Fibroblast of peridontal ligament (primary cell): ENCODE results near the gene NR6A1.
A peak's percentile ranks its signal among the peaks of the same experiment; 100 is the strongest.
"Not testable (repeated sequence)": the region's sequence is repeated elsewhere in the genome, so short reads cannot be mapped to it uniquely, and the experiment has no call there.

Experiments used
- DNase-seq: peaks from one replicate; pipeline ENCODE4 v3.0.0-alpha.2; 2010; ENCODE audit errors: extremely low read depth

Gene NR6A1

DNA sequence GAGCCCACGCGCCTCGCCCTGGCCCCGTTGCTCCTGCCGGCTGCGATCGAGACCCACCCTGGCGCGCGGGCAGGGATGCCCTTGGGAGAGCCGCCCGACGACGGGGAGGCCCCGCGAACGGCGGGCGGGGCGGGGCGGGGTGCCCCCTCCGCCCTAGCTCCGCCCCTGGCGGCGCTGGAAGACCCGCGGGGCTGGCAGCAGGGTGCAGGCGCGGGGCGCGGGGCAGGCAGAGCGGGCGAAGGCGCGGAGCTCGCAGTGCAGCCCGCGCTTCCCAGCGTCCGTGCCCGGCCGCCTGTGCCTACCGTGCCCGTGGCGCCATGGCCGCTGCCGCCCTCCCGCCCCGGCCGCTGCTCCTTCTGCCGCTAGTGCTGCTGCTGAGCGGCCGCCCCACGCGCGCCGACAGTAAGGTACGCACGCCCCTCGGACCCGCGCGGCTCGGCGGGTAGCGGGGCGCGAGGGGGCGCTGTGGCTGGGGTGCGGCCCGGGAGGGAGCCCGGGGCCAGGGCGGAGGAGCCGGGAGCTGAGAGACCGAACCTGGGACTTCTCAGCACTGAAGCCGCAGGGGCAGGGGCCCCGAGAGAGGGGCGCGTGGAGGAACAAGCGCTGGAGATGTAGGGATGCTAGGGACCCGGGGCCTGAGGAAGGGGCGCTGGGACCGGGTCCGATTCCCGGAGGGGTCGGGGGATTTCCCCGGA lies 6.0 kb upstream of the NR6A1 start, which contains the start of gene OLFML2A:
OLFML2A (plus strand) TSS at position 180 of the 695 bp plus-strand sequence; CDS start at position 318, 138 bp downstream.
- DNase-seq: no peak

DNA sequence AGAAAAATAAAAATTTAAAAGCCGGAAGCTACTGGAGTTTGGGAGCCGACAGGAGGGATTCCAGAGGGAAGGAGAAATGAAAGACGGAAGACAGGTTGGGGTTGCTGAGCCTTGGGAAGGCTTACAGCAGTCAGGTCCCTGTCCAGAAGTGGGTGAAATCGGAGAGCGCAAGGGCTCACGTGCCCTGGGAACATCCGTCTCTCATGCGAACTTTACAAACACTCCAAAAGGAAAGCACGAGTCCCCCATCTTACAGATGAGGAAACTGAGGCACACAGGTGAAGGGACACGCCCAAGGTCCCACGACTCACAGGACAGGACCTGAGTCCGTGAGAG lies 5.5 kb upstream of the NR6A1 start:
- no peak for DNase-seq

DNA sequence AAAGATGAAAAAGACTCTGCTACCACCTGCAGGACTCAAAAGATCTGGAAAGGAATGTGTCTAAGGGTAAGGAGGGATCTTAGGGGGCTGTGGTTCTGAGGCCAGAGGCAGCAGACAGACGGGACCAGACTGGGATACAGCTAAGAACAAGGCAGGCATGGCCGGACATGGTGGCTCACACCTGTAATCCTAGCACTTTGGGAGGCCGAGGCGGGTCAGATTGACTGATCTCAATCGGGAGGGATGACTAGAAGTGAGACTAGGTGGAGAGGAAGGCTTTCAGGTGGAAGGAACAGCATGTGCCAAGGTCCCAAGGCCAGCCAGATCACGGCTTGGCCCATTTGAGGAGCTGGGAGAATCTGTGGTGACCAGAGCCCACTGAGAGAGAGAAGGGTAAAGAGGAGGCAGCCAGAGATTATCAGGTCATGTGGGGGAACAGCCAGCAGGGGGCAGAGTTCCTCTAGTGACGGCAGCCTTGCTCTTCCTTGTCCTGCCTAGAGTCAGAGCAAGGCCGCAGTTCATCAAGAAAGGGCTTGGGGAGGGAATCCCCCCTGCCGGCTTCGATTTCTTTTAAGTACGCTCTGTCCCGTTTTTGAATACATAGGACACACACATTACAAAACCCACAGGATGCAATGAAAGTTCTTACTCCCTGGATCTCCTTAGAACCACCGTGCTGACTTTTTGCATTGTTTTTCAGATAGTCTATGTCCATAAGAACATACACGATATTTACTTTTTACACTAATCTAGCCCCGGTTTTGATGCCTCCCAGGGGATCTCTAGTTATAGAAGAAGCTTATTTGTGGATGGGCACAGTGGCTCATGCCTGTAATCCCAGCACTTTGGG lies 3.2 kb upstream of the NR6A1 start:
- peak; percentile 81 for DNase-seq

DNA sequence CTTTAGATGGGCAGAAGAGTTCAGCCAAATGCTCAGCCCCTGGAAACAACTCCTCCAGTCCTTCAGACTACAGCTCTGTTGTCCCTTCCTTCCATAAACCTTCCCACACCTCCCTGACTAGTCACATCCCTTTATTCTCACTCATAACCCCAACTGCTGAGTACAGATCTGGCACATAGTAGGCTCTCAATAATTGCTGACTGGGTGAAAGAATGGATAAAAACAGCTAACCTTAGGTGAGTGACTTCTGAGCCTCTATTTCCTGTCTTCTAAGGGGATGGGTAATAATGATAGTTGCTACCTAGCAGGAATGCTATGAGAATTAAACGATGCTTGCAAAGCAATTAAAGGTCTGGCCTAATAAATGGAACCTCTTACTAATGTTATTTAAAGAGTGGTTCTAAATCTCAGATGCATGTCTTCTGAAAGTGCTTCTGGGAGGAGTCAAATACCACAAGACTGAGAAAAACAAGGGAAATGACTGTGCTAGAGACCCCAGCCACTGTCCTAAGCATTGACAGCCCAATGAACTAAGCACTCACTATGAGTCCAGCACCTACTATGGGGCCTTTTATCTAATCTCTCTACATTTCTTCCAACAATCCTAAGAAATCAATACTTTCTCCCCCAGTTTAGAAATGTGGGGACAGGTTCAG lies 2.5 kb upstream of the NR6A1 start:
- no peak for DNase-seq

DNA sequence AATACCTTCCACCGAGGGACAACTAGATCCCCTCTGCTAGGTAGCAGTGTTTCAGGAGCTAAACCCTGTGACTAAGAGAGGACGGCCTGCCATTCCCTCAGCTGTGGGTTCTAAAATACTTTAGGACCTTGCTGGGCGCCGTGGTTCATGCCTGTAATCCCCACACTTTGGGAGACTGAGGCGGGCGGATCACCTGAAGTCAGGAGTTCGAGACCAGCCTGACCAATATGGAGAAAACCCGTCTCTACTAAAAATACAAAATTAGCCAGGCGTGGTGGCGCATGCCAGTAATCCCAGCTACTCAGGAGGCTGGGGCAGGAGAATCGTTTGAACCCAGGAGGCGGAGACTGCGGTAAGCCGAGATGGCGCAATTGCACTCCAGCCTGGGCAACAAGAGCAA lies 1.8 kb upstream of the NR6A1 start:
- not testable (repeated sequence) for DNase-seq

DNA sequence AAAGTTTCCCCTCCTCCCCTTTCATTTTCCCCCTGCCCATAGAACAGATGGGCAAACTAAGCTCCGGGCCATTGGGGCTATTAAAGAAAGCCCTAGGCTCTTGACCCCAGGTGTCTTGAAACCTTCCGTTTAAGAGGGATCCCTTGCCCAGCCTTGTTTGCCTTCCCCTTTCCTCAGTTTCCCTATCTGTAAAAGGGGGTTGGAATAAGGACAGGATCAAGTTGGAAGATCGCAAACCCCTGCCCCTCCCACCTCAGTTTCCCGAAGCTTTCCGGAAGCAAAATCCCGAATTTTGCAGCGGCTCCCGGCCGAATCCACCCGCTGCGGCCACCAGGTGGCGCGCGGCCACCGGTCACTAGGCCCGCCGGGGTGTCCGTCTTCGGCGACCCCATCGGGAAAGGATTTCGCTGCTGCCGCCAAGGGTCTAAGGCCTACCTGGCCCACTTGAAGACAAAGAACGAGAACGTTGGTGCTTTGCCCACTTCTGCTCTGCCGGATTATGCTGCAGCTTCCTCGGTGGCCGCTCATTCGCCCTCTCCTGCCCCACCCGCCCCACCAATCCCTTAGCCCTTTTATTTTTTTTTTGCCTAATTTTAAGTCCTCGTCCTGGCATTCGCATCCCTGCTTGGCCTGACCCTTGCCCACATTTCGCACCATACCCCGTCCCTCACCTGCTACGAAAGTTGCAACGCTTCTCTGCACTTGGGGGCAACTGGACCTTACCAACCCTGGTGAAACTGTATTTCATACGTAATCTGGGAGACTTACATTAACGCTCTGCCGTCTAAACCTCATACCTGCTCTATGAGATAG lies 962 bp upstream of the NR6A1 start:
- peak; percentile 74 for DNase-seq

DNA sequence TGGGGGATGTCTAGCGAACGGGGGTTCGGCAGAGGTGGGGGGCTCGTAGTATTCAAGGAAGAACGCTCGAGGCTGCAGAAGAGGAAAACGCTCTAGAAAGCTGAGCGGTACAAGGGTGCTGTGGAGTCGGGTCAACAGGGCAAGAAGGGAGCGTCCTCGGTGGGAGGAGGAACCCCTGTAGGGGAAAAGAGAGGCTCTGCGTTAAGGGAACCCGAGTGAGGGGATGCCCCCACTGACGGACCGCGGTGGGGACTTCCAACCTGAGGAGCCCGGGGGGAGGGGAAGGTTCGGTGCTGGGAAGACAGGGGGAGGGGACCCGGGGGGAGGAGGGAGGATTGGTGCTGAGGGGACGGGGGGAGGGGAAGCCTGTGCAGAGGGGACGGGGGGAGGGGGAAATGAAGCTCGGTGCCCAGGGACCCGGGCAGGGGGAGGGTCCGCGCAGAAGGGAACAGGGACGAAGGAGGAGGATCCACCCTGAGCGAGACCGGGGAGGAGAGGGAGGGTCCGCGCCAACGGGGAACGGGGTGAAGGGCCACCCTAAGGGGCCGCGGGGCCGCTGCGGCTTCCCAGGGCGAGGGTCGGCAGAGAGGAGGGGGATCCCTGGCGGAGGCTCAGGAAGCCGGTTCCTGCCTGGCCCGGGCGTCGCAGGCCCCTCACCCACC lies 621 bp downstream of the NR6A1 start:
- DNase-seq: no peak

DNA sequence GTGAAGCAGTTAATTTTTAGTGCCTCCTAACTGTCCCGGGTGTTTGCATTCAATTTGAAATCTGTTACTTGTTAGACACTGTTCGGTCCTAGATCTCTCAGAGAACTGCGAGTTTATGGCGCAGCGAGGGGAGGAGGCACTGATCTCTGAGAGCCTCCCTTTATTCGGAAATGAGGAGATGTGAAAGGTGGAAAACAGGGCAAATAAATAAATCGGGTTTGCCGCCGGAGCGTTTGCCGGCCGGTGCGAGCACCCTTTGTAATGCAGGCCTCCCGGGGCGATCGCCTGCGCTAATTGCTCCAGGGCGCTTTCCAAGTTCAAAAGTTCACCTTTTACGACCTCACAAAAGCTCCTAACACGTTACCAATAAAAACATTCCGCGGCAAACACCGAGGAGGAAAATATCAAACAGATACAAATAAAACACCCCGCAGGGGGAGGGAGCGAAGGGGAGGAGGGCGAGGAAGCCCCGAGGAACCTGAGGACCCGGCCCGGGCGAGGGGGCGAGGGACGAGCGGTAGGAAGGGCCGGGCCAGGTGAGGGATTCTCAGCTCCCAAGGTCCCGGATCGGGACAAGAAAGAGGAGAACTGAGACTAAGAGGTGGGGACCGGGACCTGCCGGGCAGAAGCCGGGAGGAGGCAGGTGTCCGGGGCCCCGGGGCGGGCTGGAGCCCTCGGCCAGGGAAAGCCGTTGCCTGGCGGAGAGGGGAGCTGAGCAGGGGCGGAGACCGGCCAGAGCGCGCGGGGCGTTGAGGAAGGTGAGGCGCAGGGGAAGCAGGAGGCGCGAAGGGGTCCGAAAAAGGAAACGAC lies 1.4 kb downstream of the NR6A1 start:
- no peak for DNase-seq

DNA sequence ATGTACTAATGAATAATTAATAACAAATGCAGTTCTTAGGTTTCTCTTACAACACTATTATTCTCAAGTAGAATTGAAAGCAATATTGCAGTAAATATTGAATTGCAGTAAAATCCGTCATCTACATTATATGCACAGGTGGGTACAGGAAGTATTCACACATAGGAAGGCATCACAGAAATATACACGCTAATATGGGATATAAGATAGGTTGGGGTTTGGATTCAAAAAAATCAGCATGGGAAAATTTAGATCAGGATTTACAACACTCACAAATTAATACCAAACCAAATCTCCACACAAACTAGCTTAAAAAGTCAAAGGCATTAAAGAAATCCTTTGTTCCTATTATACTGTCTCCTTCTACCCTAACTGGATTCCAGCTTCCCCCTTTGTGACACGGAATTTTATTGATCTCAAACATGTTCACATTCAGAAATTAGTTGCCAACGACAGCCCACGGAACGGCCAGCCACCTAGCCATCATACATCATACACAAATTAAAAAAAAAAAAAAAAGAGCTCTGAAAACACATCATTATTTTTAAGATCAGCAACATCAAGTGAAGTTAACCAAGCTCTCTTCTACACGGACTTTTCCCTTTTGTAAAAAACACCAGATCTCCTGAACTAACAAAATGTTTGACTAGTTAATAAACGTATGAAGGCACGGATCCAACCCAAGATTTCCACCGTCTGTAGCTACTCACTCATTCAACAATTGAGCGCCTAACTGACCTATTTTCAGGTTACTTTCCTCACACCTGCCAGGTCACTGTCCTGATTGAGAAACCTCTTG lies 2.2 kb downstream of the NR6A1 start:
- peak; percentile 35 for DNase-seq

DNA sequence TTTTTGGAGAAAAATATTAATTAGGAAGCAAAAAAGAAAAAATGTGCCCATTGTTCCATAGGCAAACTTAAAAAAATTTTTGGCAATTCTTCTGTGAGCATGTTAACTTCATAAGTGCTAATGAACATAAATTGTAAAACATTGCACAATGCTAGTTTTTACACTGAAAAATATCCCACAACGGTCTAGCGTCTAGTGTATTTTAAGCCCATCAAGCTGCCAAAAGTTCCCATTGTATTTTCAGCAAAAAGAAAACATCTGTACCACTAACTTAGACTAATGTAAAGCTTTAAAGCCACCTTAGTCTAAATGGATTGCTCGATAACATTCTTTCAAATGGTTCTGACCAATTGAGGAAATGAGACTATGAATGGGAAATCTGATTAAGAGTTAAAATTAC lies 2.8 kb downstream of the NR6A1 start:
- no peak for DNase-seq

DNA sequence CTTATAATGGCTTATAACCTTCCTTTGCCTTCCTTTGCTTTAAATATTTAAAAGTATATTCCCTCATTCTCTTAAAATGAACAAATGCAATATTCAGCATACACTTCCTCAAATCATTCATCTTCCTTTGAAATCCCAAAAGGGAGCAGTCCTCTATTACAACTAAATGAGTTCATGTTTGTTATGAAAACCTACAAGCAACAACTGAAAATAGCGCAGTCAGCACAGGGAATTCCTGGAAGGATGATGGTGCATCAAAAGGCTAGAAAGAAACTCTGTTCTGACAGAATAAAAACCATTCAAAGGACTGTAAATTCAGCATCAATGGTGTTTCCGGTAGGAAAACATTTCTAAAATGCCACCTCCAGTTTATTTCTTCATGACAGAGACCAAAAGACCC lies 3.3 kb downstream of the NR6A1 start:
- DNase-seq: no peak

DNA sequence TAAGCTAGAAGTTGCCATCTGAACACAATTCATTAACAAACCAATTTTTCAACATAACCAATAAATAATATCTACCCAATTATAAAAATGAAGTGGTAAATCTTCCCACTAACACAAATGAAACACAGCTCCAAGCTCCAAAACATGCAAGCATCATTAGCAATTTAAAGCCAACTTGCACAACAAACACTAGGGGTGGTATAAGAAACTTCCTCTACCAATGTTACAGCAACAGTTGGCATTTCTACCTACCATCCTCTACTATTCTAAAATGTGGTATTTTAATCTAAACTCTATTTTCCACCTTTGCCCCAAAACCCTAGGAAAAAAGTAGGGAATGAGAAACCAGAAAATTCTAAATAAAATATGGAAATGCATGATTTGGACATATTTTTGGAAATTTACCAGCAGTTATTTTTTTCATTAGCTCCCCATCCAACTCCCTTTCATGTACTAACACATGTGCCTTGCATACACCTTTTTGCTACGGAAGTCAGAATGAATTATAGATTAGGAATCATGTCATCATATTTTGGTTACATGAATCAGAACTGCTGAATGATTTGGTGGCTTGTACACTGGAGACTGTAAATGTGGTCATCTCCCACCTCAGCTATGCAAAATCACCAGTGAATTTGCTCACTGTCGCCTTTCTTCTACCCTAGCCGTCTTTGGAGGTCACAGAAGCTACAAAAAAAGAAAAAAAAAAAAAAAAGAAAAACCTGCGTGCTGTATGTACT lies 4.1 kb downstream of the NR6A1 start:
- no peak for DNase-seq

DNA sequence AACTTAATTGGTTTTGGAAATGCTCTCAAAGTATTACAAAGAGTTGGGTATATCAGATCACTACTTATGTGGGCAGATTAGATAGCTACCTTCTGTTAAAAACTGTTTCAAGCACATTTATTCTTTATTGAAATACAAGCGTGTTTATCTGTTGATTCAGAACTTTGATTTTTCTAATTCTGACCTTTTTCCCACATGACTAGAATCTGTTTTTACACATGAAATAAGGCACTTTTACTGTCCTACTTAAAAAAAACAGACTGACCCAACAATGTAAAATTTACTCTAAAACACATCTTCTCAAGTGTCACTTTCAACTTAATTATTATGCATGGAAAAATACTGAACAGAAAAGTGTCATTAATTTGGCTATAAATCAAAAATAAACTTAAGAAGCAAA lies 4.8 kb downstream of the NR6A1 start:
- no peak for DNase-seq

DNA sequence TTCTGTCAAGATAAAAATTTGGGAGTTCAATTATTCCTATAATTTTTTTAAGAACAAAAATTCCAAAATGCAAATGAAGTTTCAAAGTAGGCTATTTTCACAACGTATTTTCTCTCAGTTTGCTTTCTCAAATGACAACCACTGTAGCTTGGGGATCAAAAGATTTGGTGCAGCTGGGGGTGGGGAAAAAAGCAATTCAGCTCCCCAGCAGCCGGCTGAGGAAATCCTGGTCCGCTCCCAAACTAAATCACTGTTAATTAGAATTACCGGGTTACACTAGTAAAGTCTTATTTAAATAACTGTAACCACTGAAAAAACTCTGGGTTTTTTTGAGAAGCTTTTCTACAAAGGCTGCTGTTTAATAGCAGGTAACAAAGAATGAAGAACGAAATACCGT lies 5.7 kb downstream of the NR6A1 start:
- no peak for DNase-seq

DNA sequence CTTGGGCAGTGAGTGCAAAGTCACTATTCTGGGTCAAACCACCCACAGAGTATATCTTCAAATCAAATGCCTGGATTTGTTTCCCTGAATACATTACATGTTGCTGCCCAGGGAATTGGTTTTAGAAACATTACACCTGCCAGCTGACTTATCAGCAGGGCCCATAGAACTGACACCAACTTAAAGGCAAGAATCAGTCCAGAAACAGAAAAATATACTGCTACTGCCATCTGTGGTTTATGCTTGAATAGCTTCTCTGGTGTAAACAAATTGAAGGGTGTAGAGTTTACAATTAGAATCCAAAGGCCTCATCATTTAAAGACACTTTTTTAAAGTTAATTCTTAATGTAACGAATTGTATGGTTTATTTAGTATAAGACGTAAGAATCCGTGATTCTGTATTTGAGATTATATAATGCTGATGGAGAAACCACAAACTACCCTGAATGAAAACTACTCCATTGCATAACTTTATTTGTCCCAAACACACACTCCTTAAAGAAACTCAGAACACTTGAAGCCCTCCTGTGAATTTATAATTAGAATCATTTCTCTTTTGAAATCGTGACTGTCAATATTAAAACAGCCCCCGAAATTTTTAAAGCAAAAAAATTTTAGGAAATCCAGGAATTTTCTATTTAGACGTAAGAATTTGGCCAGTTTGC lies 6.2 kb downstream of the NR6A1 start:
- DNase-seq: peak; percentile 38

DNA sequence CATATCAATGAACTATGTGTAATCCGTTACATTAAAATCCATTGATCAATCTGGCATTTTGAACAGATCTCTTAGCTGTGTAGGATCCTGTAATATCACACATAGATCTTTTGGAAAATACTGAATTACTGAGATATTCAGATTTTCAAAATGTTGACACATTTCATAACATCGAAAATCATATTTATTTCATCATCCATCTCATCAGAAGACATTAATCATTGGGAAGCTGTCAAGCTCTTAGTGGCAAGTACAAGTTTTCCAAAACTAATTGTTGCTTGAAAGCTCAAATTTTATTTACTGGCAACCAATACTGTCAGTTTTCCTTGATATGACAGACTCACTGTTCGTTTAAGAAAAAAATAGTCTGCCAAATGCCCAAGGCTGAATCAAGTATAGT lies 8.5 kb downstream of the NR6A1 start:
- DNase-seq: no peak

DNA sequence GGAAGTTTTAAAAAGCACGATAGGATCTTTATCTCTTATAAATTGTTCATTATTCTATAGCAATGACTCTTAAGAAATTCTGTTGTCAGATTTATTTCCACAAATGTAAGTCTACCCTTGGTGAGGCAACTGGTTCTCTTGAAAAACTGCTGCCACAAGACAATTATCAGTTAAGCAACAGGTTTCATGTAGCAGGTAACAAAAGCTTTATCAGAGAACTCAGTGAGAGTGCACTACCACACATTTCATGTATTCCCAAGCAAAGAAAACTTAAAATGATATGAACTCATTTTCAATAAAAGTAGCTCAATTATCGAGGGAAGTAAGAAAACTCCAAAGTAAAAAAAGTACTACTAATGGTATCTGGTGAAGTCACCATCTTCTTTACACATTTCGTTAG lies 9.4 kb downstream of the NR6A1 start:
- no peak for DNase-seq

DNA sequence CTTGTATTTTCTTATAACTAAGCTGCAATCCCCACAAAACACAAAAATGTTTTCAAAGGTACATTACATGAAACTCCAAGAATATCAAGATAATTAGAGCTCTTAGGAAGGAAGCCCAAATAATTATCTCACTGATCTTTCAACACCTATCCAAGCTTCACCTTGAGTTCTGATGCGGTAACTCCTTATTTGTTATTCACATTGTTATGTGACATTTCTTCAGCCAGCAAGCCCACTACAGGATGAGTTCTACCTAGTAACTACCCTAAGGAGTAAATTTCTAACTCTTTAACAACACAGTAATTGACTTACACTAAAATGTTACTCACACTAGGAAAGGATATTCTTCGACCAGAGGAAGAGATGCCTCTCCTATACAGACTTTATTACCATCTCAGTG lies 9.9 kb downstream of the NR6A1 start:
- DNase-seq: no peak

DNA sequence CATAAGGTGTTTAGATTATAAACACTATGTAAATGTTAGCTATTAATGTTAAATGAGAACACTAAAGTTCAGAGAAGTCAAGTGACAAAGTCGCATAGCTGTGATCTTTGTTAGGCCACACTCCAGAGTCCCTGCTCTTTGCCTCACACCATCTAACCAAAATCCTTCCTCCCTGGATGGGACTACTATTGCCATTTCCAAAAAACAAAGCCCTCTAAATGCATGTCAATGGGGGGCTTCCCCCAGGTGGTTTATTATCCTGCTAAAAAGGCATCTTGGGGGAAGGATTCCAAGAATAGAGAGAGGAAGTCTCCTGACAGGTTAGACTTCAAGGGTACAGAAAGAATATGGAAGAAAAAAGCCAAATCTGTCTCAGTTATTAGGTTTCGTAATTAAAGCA lies 10.4 kb downstream of the NR6A1 start:
- DNase-seq: no peak
